H9 (cell line): ENCODE measurements around the gene HECW1. TPM values are rescaled to one million over a fixed set of nuclear protein-coding genes. Genes with fewer than 3 reads are reported as not detected.

Experiments used
- DNase-seq: peaks from one replicate; pipeline ENCODE4 v3.0.0-alpha.2; 2017
- H2AFZ ChIP-seq: one replicate; pipeline ENCODE4 v1.6.1; 2013; ENCODE audit warnings: mild to moderate bottlenecking, low read length, control low read depth, moderate library complexity
- H2AK5ac ChIP-seq: 2 replicates; pipeline ENCODE4 v1.6.1; 2013; ENCODE audit warnings: low read length, control low read depth, mixed read lengths; ENCODE audit not compliant: insufficient read length
- H2BK120ac ChIP-seq: one replicate; pipeline ENCODE4 v1.6.1; 2013; ENCODE audit warnings: low read depth, mild to moderate bottlenecking, low read length, control low read depth, inconsistent platforms; ENCODE audit not compliant: poor library complexity, severe bottlenecking
- H2BK12ac ChIP-seq: 2 replicates; pipeline ENCODE4 v1.6.1; 2013; ENCODE audit warnings: low read length, control low read depth, mixed read lengths, low read depth; ENCODE audit not compliant: insufficient read length
- H2BK15ac ChIP-seq: 2 replicates; pipeline ENCODE4 v1.6.1; 2013; ENCODE audit warnings: low read depth, low read length, control low read depth
- H2BK20ac ChIP-seq: one replicate; pipeline ENCODE4 v1.6.1; 2013; ENCODE audit warnings: low read depth, mild to moderate bottlenecking, low read length, control low read depth, inconsistent platforms; ENCODE audit not compliant: poor library complexity, severe bottlenecking
- H2BK5ac ChIP-seq: 2 replicates; pipeline ENCODE4 v1.6.1; 2013; ENCODE audit warnings: low read length, control low read depth, mixed read lengths; ENCODE audit not compliant: insufficient read length
- H3K14ac ChIP-seq: 2 replicates; pipeline ENCODE4 v1.6.1; 2013; ENCODE audit warnings: low read length, control low read depth; ENCODE audit not compliant: insufficient read depth
- H3K18ac ChIP-seq: 2 replicates; pipeline ENCODE4 v1.6.1; 2013; ENCODE audit warnings: low read depth, mild to moderate bottlenecking, mixed read lengths, low read length, control low read depth; ENCODE audit not compliant: insufficient read length
- H3K23ac ChIP-seq: 2 replicates; pipeline ENCODE4 v1.6.1; 2013; ENCODE audit warnings: low read length, control low read depth, mixed read lengths, low read depth; ENCODE audit not compliant: insufficient read length
- H3K23me2 ChIP-seq: 2 replicates; pipeline ENCODE4 v1.6.1; 2013; ENCODE audit warnings: low read depth, mild to moderate bottlenecking, mixed read lengths, low read length, control low read depth; ENCODE audit not compliant: insufficient read length, poor library complexity, severe bottlenecking
- H3K27ac ChIP-seq: 2 replicates; pipeline ENCODE4 v1.5.1; 2013; ENCODE audit warnings: low read length, control low read depth, mixed read lengths, low read depth; ENCODE audit not compliant: insufficient read length
- H3K27me3 ChIP-seq: 2 replicates; pipeline ENCODE4 v1.6.1; 2013; ENCODE audit warnings: low read length, control low read depth, inconsistent platforms; ENCODE audit not compliant: insufficient read depth
- H3K4ac ChIP-seq: 2 replicates; pipeline ENCODE4 v1.6.1; 2013; ENCODE audit warnings: low read depth, mild to moderate bottlenecking, control low read depth, inconsistent platforms, low read length, moderate library complexity
- H3K4me1 ChIP-seq: 2 replicates; pipeline ENCODE4 v1.6.1; 2013; ENCODE audit warnings: low read length, control low read depth, inconsistent platforms; ENCODE audit not compliant: insufficient read depth
- H3K4me2 ChIP-seq: 2 replicates; pipeline ENCODE4 v1.6.1; 2013; ENCODE audit warnings: low read length, control low read depth, mixed read lengths; ENCODE audit not compliant: insufficient read length, insufficient read depth
- H3K56ac ChIP-seq: 2 replicates; pipeline ENCODE4 v1.6.1; 2013; ENCODE audit warnings: low read depth, mild to moderate bottlenecking, mixed read lengths, low read length, control low read depth; ENCODE audit not compliant: insufficient read length
- H3K79me1 ChIP-seq: 2 replicates; pipeline ENCODE4 v1.6.1; 2013; ENCODE audit warnings: low read depth, mild to moderate bottlenecking, moderate library complexity, low read length, control low read depth, inconsistent platforms; ENCODE audit not compliant: insufficient read depth, poor library complexity, severe bottlenecking
- H3K79me2 ChIP-seq: 2 replicates; pipeline ENCODE4 v1.6.1; 2013; ENCODE audit warnings: low read length, control low read depth, inconsistent platforms; ENCODE audit not compliant: insufficient read depth
- H3K9ac ChIP-seq: 2 replicates; pipeline ENCODE4 v1.6.1; 2013; ENCODE audit warnings: low read length, control low read depth, mixed read lengths; ENCODE audit not compliant: insufficient read length; ENCODE audit errors: extremely low read depth
- H3K9me3 ChIP-seq: one replicate; pipeline ENCODE4 v1.6.1; 2013; ENCODE audit warnings: low read depth, low read length, inconsistent platforms; ENCODE audit not compliant: control insufficient read depth
- H3T11ph ChIP-seq: one replicate; pipeline ENCODE4 v1.6.1; 2013; ENCODE audit warnings: mild to moderate bottlenecking, low read length, control low read depth, inconsistent platforms
- H4K20me1 ChIP-seq: one replicate; pipeline ENCODE4 v1.6.1; 2013; ENCODE audit not compliant: control insufficient read depth, insufficient read length, insufficient read depth
- H4K5ac ChIP-seq: 2 replicates; pipeline ENCODE4 v1.6.1; 2013; ENCODE audit warnings: low read depth, mild to moderate bottlenecking, mixed read lengths, low read length, control low read depth; ENCODE audit not compliant: insufficient read length
- H4K8ac ChIP-seq: replicated peaks from 2 replicates; pipeline ENCODE4 v1.6.1; 2013; ENCODE audit warnings: low read length, control low read depth, mixed read lengths, low read depth; ENCODE audit not compliant: insufficient read length
- H4K91ac ChIP-seq: 2 replicates; pipeline ENCODE4 v1.6.1; 2013; ENCODE audit warnings: low read depth, mild to moderate bottlenecking, moderate library complexity, mixed read lengths, low read length, control low read depth; ENCODE audit not compliant: insufficient read length
- H3K27ac Mint-ChIP-seq, 3 experiments: 2 replicates in 2 of 3; 3 replicates in 1 of 3; pipeline ENCODE4 v1.8.0; 2020 to 2021; ENCODE audit warnings: mixed read lengths in 3 of 3, mild to moderate bottlenecking in 1 of 3, moderate library complexity in 1 of 3
- H3K27me3 Mint-ChIP-seq: 2 replicates; pipeline ENCODE4 v1.8.0; 2021; ENCODE audit warnings: low read depth, mild to moderate bottlenecking, moderate library complexity, mixed read lengths
- H3K36me3 Mint-ChIP-seq, 3 experiments: 2 replicates in 2 of 3; 3 replicates in 1 of 3; pipeline ENCODE4 v1.8.0; 2020 to 2021; ENCODE audit warnings: low read depth in 3 of 3, mixed read lengths in 3 of 3; ENCODE audit not compliant: insufficient read depth in 1 of 3
- H3K4me1 Mint-ChIP-seq, 2 experiments: 2 replicates each; pipeline ENCODE4 v1.8.0; 2020; ENCODE audit warnings: mixed read lengths in 2 of 2
- H3K4me3 Mint-ChIP-seq, 2 experiments: 2 replicates in 1 of 2; 3 replicates in 1 of 2; pipeline ENCODE4 v1.8.0; 2020 to 2021; ENCODE audit warnings: mild to moderate bottlenecking in 2 of 2, mixed read lengths in 2 of 2, moderate library complexity in 1 of 2
- H3K9me3 Mint-ChIP-seq, 2 experiments: 2 replicates in 1 of 2; 3 replicates in 1 of 2; pipeline ENCODE4 v1.8.0; 2020; ENCODE audit warnings: mild to moderate bottlenecking in 2 of 2, mixed read lengths in 2 of 2, moderate library complexity in 1 of 2
- WGBS: extraction: QIAGEN DNeasy Blood & Tissue Kit; methylation state at CpG from one replicate; pipeline ENCODE4 v1.1.7; 2013; ENCODE audit warnings: missing lambda C conversion rate, low lambda C conversion rate, mixed read lengths; ENCODE audit not compliant: insufficient read length; ENCODE audit errors: extremely low coverage; 5-methylcytosine and 5-hydroxymethylcytosine counted together
- total RNA-seq: library from RNA; stranded (reverse); gene quantifications from 2 replicates; pipeline ENCODE4 v1.2.1, GENCODE V29; 2021
- TF ChIP-seq, protein P1 (sequence below): fragments of 200-600 bp; sonication (generic); conservative IDR thresholded peaks from 3 replicates; pipeline ENCODE4 v1.8.0; 2021; ENCODE audit warnings: antibody characterized with exemption, mild to moderate bottlenecking

The HECW1 gene
- total RNA-seq, 1 experiment from 2014 or later: 5.0 TPM

DNA sequence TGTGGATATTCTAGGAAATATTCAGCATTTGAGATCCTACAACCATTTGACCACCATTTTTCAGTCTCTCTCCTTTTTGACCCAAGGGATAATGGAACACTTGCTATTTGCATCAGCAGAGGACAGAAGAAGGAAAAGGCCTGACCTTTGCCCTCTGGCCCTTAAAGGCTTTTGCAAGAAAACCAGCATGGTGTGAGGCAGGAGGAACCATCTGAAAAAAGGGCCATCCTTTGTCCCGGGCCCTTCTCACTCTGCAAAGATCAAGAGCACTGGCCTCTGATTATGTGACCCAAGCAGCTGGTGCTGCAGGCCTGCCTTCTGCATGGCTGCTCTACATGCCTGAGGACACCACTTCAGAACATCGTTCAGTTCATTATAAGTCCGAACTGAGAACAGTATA is 337.1 kb downstream of the HECW1 start:
- no peak overlapping the region for H2AK5ac ChIP-seq
- DNase-seq: no peak
- no peak overlapping the region for H2AFZ ChIP-seq
- no peak overlapping the region for H3K4ac ChIP-seq
- H3K27me3 Mint-ChIP-seq: no peaks in the 10 kb centered on the region
- no CpG with 5 or more reads among the region's 3 CpGs for WGBS
- H2BK12ac ChIP-seq: no peak overlapping the region
- no peak overlapping the region for H3K56ac ChIP-seq
- H4K8ac ChIP-seq: no peak overlapping the region
- H4K20me1 ChIP-seq: no peaks in the 10 kb centered on the region
- no peak overlapping the region for H3K14ac ChIP-seq
- H3K4me1 ChIP-seq: peaks cover 4% of the 10 kb centered on the region; the same call in 1 of the 2 replicates
- H3K79me1 ChIP-seq: no peaks in the 10 kb centered on the region
- no peak overlapping the region for H2BK120ac ChIP-seq
- H3K4me3 Mint-ChIP-seq: no peak overlapping the region
- H3K79me2 ChIP-seq: no peaks in the 10 kb centered on the region
- H3K27ac Mint-ChIP-seq: peak overlapping the region in 2 of 3 experiments; percentile 42 to 79; a peak in 3 of 7 replicates
- H3K9me3 Mint-ChIP-seq: no peaks in the 10 kb centered on the region; a peak in 1 of 5 replicates
- H4K5ac ChIP-seq: no peak overlapping the region
- no peak overlapping the region for H3K4me2 ChIP-seq
- no peak overlapping the region for H3K18ac ChIP-seq
- H2BK20ac ChIP-seq: no peak overlapping the region
- no peak overlapping the region for H3K23ac ChIP-seq
- H2BK5ac ChIP-seq: no peak overlapping the region
- H2BK15ac ChIP-seq: no peak overlapping the region
- H3K9ac ChIP-seq: no peak overlapping the region
- no peaks in the 10 kb centered on the region for H3K27me3 ChIP-seq
- H3K23me2 ChIP-seq: no peaks in the 10 kb centered on the region
- TF ChIP-seq, protein P1, sequence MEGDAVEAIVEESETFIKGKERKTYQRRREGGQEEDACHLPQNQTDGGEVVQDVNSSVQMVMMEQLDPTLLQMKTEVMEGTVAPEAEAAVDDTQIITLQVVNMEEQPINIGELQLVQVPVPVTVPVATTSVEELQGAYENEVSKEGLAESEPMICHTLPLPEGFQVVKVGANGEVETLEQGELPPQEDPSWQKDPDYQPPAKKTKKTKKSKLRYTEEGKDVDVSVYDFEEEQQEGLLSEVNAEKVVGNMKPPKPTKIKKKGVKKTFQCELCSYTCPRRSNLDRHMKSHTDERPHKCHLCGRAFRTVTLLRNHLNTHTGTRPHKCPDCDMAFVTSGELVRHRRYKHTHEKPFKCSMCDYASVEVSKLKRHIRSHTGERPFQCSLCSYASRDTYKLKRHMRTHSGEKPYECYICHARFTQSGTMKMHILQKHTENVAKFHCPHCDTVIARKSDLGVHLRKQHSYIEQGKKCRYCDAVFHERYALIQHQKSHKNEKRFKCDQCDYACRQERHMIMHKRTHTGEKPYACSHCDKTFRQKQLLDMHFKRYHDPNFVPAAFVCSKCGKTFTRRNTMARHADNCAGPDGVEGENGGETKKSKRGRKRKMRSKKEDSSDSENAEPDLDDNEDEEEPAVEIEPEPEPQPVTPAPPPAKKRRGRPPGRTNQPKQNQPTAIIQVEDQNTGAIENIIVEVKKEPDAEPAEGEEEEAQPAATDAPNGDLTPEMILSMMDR: no peak
- H4K91ac ChIP-seq: no peak overlapping the region
- H3T11ph ChIP-seq: no peak overlapping the region
- H3K36me3 Mint-ChIP-seq: peaks cover 0 to 5% (median 0%) of the 10 kb centered on the region in 3 experiments; a peak in 2 of 7 replicates
- H3K4me1 Mint-ChIP-seq: peaks cover 24 to 27% of the 10 kb centered on the region in 2 experiments
- no peak overlapping the region for H3K27ac ChIP-seq
- H3K9me3 ChIP-seq: no peaks in the 10 kb centered on the region
